SK-N-SH (cell line): Measurements from ENCODE around the gene PCSK9.
"Not testable (repeated sequence)": the region's sequence is repeated elsewhere in the genome, so short reads cannot be mapped to it uniquely, and the experiment has no call there.

Experiments
- CHD2 ChIP-seq: fragments of 150-350 bp; IDR thresholded peaks from 2 replicates; pipeline ENCODE4 v1.6.1; 2018; ENCODE audit warnings: low read length; ENCODE audit not compliant: partially characterized antibody
- CTCF ChIP-seq: fragments of 200-600 bp; sonication (generic); IDR thresholded peaks from 2 replicates; pipeline ENCODE4 v1.6.1; 2017; ENCODE audit warnings: antibody characterized with exemption, mild to moderate bottlenecking, moderate library complexity
- EP300 ChIP-seq, 2 experiments: IDR thresholded peaks; 2 replicates each; pipeline versions ENCODE4 v1.4.0 to v1.6.1; 2012; ENCODE audit warnings: borderline replicate concordance in 1 of 2, low read depth in 1 of 2, low read length in 1 of 2
- EZH2phosphoT487 ChIP-seq: fragments of 200-600 bp; sonication (generic); IDR thresholded peaks from 2 replicates; pipeline ENCODE4 v1.6.1; 2017; ENCODE audit warnings: low read depth, mixed run types, mild to moderate bottlenecking, antibody characterized with exemption, moderate library complexity, borderline replicate concordance
- IRF3 ChIP-seq: fragments of 150-350 bp; IDR thresholded peaks from 2 replicates; pipeline ENCODE4 v1.6.1; 2016; ENCODE audit warnings: mild to moderate bottlenecking, low read depth, low read length
- MAX ChIP-seq: IDR thresholded peaks from 2 replicates; pipeline ENCODE4 v1.4.0; 2012; ENCODE audit warnings: low read depth
- POLR2AphosphoS5 ChIP-seq: IDR thresholded peaks from 2 replicates; pipeline ENCODE4 v1.6.1; 2012; ENCODE audit warnings: low read depth, low read length
- REST ChIP-seq: IDR thresholded peaks from 2 replicates; pipeline ENCODE4 v1.6.1; 2012; ENCODE audit warnings: mild to moderate bottlenecking, low read depth, low read length, moderate library complexity
- RFX5 ChIP-seq: IDR thresholded peaks from 2 replicates; pipeline ENCODE4 v1.6.1; 2012; ENCODE audit warnings: mild to moderate bottlenecking, improper control_type of control experiment, low read length

GRCh38 chr1:55031098-55031497, 8.2 kb upstream of the PCSK9 start:
- TF ChIP-seq CTCF; REST; EZH2phosphoT487; IRF3; MAX; EP300 (IDR thresholded peaks at IDR 0.05; ENCODE audit: borderline replicate concordance in 1 of 2, low read depth in 1 of 2, low read length in 1 of 2); POLR2AphosphoS5; CHD2; RFX5: not testable (repeated sequence)
